OCI-LY3 (cell line): Measurements from ENCODE around the gene BTF3.
A peak's percentile ranks its signal among the peaks of the same experiment; 100 is the strongest.
"Not testable (repeated sequence)": the region's sequence is repeated elsewhere in the genome, so short reads cannot be mapped to it uniquely, and the experiment has no call there.

Experiments
- H2AFZ ChIP-seq: fragments of 200-600, 300-600 bp; shearing (Covaris generic); 2 replicates; pipeline ENCODE4 v1.6.0; 2014; ENCODE audit warnings: antibody characterized with exemption, low read depth, low read length
- H3K27ac ChIP-seq: fragments of 200-600, 300-600 bp; sonication (generic); 2 replicates; pipeline ENCODE4 v1.5.1; 2014; ENCODE audit warnings: mild to moderate bottlenecking, low read length, moderate library complexity, mixed read lengths
- H3K27me3 ChIP-seq: fragments of 200-600, 300-600 bp; sonication (generic); 2 replicates; pipeline ENCODE4 v1.6.1; 2014; ENCODE audit warnings: low read depth, low read length, mixed read lengths
- H3K36me3 ChIP-seq: fragments of 200-600, 300-600 bp; sonication (generic); replicated peaks from 2 replicates; pipeline ENCODE3; 2014; ENCODE audit warnings: low read depth, low read length, mixed read lengths
- H3K4me1 ChIP-seq: fragments of 300-600, 200-600 bp; sonication (generic); 2 replicates; pipeline ENCODE4 v1.6.1; 2014; ENCODE audit warnings: low read length, mixed read lengths
- H3K4me2 ChIP-seq: fragments of 200-600, 300-600 bp; sonication (generic); 2 replicates; pipeline ENCODE4 v1.6.1; 2014; ENCODE audit warnings: low read length, mixed read lengths
- H3K4me3 ChIP-seq: fragments of 300-600, 200-600 bp; sonication (generic); 2 replicates; pipeline ENCODE4 v1.5.1; 2014; ENCODE audit warnings: antibody characterized with exemption, mild to moderate bottlenecking, low read length, moderate library complexity
- H3K79me2 ChIP-seq: fragments of 300-600, 200-600 bp; shearing (Covaris generic); 2 replicates; pipeline ENCODE4 v1.6.1; 2014; ENCODE audit warnings: mild to moderate bottlenecking, low read length, mixed read lengths
- H3K9ac ChIP-seq: fragments of 300-600, 200-600 bp; shearing (Covaris generic); 2 replicates; pipeline ENCODE4 v1.6.0; 2014; ENCODE audit warnings: mild to moderate bottlenecking, low read length, moderate library complexity
- H3K9me3 ChIP-seq: fragments of 200-600, 300-600 bp; shearing (Covaris generic); 2 replicates; pipeline ENCODE4 v1.6.1; 2014; ENCODE audit warnings: low read length, mixed read lengths; ENCODE audit not compliant: insufficient read depth
- H4K20me1 ChIP-seq: fragments of 200-600, 300-600 bp; sonication (generic); 2 replicates; pipeline ENCODE4 v1.6.1; 2016; ENCODE audit warnings: low read length, mixed read lengths; ENCODE audit not compliant: insufficient read depth
- EZH2phosphoT487 ChIP-seq: fragments of 200-600 bp; shearing (Covaris generic); IDR thresholded peaks from 2 replicates; pipeline ENCODE4 v1.6.1; 2018; ENCODE audit warnings: antibody characterized with exemption, mixed run types, low read depth
- TF ChIP-seq, protein P1 (sequence below): fragments of 200-600, 300-600 bp; sonication (generic); IDR thresholded peaks from 2 replicates; pipeline ENCODE4 v1.5.1; 2014; ENCODE audit warnings: antibody characterized with exemption, low read length, low read depth

The BTF3 gene

DNA sequence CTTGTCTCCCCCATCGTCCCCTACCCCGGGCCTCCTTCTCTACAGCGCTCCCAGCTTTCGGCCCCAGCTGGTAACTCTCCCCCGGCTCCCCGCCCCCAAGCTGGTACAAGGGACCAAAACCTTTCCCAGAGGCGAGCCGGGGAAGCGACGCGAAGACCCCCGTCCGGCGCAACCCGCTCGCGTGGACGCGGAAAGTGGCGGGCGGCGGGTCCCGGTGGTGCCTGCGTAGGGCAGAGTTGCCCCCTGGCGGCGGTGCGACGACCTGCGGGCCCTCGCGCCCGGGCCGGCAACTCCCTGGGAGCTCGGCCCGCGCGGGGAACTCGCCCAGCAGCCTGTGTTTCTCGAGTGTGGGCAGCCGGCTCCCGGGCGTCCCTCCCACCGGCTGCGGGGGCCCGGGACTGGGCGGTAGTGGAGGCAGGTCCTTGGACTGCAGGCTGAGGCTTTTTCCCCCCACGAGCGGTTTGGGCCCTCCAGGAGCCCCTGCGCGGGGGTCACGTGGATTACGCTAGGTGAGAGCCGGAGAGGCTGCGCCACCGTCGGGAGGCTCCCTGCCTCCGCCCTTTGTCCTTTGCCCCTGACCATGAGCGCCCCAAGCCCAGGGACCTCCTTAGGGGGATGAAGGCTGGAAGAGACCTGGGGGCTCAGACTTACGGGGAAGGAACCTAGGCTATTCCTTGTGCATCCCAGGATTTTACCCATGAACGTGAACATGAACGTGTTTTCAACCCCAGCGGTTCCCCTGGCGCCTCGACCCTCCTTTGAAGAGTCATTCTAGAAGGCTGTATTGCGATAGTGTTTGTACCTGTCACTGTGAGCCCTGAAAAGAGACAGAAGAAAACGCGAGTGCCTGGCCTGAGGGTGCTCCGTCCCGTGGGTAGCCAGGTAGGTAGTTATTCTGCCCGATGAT, 46.8 kb upstream of the BTF3 start:
- TF ChIP-seq, protein P1, sequence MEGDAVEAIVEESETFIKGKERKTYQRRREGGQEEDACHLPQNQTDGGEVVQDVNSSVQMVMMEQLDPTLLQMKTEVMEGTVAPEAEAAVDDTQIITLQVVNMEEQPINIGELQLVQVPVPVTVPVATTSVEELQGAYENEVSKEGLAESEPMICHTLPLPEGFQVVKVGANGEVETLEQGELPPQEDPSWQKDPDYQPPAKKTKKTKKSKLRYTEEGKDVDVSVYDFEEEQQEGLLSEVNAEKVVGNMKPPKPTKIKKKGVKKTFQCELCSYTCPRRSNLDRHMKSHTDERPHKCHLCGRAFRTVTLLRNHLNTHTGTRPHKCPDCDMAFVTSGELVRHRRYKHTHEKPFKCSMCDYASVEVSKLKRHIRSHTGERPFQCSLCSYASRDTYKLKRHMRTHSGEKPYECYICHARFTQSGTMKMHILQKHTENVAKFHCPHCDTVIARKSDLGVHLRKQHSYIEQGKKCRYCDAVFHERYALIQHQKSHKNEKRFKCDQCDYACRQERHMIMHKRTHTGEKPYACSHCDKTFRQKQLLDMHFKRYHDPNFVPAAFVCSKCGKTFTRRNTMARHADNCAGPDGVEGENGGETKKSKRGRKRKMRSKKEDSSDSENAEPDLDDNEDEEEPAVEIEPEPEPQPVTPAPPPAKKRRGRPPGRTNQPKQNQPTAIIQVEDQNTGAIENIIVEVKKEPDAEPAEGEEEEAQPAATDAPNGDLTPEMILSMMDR: peak; percentile 34
- TF ChIP-seq EZH2phosphoT487: no peak
- H2AFZ ChIP-seq: no peak overlapping the region
- peak overlapping the region; percentile 37; the same call in 1 of the 2 replicates for H3K4me3 ChIP-seq
- no peaks in the 10 kb centered on the region for H3K36me3 ChIP-seq
- no peaks in the 10 kb centered on the region for H4K20me1 ChIP-seq
- H3K9ac ChIP-seq: no peak overlapping the region
- no peaks in the 10 kb centered on the region for H3K9me3 ChIP-seq
- peak overlapping the region; percentile 30 for H3K4me2 ChIP-seq
- H3K27me3 ChIP-seq: 0 out of 2 replicates have a peak, but pooled peaks cover 6% of the 10 kb centered on the region
- no peak overlapping the region for H3K27ac ChIP-seq
- no peaks in the 10 kb centered on the region for H3K4me1 ChIP-seq
- no peaks in the 10 kb centered on the region for H3K79me2 ChIP-seq

DNA sequence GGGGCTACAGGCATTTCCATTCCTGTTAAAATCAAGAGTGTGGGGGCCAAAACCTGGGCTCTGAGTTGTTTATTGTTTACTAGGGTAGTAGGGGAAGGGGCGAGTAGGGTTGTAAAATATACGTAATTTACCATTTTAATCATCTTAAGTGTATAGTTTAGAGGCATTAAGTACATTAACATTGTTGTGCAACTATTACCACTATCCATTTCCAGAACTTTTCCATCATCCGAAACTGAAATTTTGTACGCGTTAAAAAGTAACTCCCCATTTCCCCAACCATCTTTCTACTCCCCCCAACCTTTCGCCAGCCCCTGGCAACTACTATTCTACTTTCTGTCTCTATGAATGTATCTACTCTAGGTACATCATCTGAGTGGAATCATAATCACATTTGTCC, 46.0 kb upstream of the BTF3 start:
- no peak overlapping the region for H2AFZ ChIP-seq
- no peaks in the 10 kb centered on the region for H3K79me2 ChIP-seq
- H3K27me3 ChIP-seq: 0 out of 2 replicates have a peak, but pooled peaks cover 6% of the 10 kb centered on the region
- H3K4me3 ChIP-seq: no peak overlapping the region
- H3K4me1 ChIP-seq: no peaks in the 10 kb centered on the region
- H3K36me3 ChIP-seq: no peaks in the 10 kb centered on the region
- no peak for TF ChIP-seq EZH2phosphoT487
- TF ChIP-seq, protein P1: no peak
- no peak overlapping the region for H3K4me2 ChIP-seq
- no peaks in the 10 kb centered on the region for H3K9me3 ChIP-seq
- H4K20me1 ChIP-seq: no peaks in the 10 kb centered on the region
- H3K9ac ChIP-seq: no peak overlapping the region
- no peak overlapping the region for H3K27ac ChIP-seq

DNA sequence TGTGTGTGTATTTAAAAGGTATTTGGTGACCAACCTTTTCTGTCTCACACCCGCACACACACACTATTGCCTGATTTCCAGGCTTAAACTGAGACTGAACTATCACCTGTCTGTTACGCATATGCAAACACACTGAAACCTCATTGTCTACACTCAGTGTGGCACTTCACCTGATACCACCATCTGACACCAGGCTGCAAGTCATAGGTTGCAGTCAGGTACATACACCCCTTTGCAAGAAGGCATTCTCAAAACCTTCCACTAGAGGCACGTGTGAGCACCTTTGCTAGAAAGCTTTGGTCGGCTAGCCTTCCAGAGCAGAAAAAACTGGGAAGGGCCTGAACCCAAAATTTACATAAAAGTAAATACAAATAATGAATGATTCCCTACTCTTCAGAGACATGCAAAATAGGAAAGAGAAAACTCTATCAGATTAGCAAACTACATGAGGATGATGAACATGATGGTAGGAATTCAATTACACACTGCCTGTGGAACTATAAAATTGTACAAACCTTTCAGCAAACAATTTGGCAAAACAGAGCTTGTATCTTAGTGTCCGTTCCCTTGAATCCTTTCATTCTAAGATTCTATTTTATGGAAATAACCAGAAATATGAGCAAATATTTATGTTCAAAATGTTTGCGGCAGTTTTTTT, 43.7 kb upstream of the BTF3 start:
- H4K20me1 ChIP-seq: no peaks in the 10 kb centered on the region
- no peak for TF ChIP-seq EZH2phosphoT487
- TF ChIP-seq, protein P1: peak; percentile 57

DNA sequence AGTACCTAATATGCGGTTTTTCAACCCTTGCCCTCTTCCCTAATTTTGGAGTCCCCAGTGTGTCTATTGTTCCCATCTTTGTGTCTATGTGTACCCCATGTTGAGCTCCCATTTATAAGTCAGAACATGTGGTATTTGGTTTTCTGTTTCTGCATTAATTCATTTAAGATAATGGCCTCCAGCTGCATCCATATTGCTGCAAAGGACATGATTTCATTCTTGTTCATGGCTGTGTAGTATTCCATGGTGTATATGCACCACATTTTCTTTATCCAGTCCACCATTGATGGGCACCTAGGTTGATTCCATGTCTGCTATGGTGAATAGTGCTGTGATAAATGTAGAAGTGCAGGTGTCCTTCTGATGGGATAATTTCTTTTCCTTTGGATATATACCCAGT, 41.8 kb upstream of the BTF3 start:
- not testable (repeated sequence) for H3K27ac ChIP-seq, H3K4me2 ChIP-seq, H4K20me1 ChIP-seq, H3K4me1 ChIP-seq, H3K36me3 ChIP-seq, H3K4me3 ChIP-seq, H3K9me3 ChIP-seq, H3K27me3 ChIP-seq, H3K79me2 ChIP-seq, H2AFZ ChIP-seq, H3K9ac ChIP-seq

More for the DNA sequence above, 43.7 kb upstream of the BTF3 start:
- Histone ChIP-seq H3K9ac (no peak overlapping the region), H2AFZ (no peak overlapping the region), H3K36me3 (no peaks in the 10 kb centered on the region), H3K79me2 (no peaks in the 10 kb centered on the region), H3K27ac (no peak overlapping the region), H3K27me3 (0 out of 2 replicates have a peak, but pooled peaks cover 6% of the 10 kb centered on the region), H3K4me3 (no peak overlapping the region), H3K4me2 (no peak overlapping the region), H3K4me1 (no peaks in the 10 kb centered on the region), H3K9me3 (no peaks in the 10 kb centered on the region)
